HL-60 (cell line): ENCODE measurements around the gene CPAMD8.

Experiments
- DNase-seq, 2 experiments: peaks; one replicate each; pipeline ENCODE4 v3.0.0-alpha.2; 2010 to 2020; ENCODE audit warnings: low read depth in 1 of 2, low spot score in 1 of 2
- H3K27ac ChIP-seq: fragments of 250-450 bp; sonication (Bioruptor Pico); replicated peaks from 2 replicates; pipeline ENCODE4 v1.5.1; 2020; ENCODE audit warnings: mild to moderate bottlenecking, moderate library complexity
- H3K27me3 ChIP-seq: fragments of 250-450 bp; sonication (Bioruptor Pico); 2 replicates; pipeline ENCODE4 v1.5.1; 2021; ENCODE audit warnings: mild to moderate bottlenecking, moderate library complexity; ENCODE audit not compliant: insufficient read depth, poor library complexity, severe bottlenecking
- H3K4me3 ChIP-seq: replicated peaks from 2 replicates; pipeline ENCODE4 v1.5.1; 2011; ENCODE audit warnings: mild to moderate bottlenecking, control low read depth, low read length; ENCODE audit not compliant: insufficient read depth
- GABPA ChIP-seq: IDR thresholded peaks from 2 replicates; pipeline ENCODE4 v1.6.1; 2012; ENCODE audit warnings: low read depth
- POLR2AphosphoS5 ChIP-seq: IDR thresholded peaks from 2 replicates; pipeline ENCODE4 v1.6.1; 2012; ENCODE audit warnings: low read depth
- SPI1 ChIP-seq: IDR thresholded peaks from 2 replicates; pipeline ENCODE4 v1.6.1; 2012; ENCODE audit warnings: low read depth, mild to moderate bottlenecking, borderline replicate concordance
- TF ChIP-seq, protein P1 (sequence below): IDR thresholded peaks from 2 replicates; pipeline ENCODE4 v1.6.1; 2012; ENCODE audit warnings: low read depth; ENCODE audit not compliant: insufficient replicate concordance
- TF ChIP-seq, protein P2 (sequence below): IDR thresholded peaks from one replicate; pipeline ENCODE4 v1.5.1; 2011; ENCODE audit warnings: low read length, control low read depth, inconsistent platforms; ENCODE audit not compliant: insufficient read depth

Gene CPAMD8

DNA sequence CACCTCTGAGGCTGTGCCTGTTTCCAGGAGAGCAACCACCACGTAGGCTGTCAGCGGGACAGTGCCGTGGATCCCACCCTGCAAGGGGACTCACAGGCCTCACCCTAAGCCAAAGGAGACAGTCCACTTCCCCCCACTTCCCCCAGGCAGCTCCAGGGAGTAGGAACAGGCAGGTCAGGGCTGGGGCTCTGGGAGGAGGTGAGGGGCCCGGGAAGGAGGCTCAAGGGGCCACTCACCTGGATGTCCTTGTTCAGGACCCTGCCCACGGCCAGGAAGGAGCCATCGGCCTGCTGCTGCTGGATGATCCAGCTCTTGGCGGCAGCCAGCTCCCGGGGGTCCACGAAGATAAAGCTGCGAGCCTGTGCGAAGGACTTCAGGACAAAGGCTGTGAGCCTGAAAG, 112.2 kb downstream of the CPAMD8 start:
- Histone ChIP-seq H3K27me3 (no peaks in the 10 kb centered on the region), H3K4me3 (no peak overlapping the region), H3K27ac (no peak overlapping the region)
- TF ChIP-seq SPI1 (no peak), GABPA (no peak)
- TF ChIP-seq, protein P1, sequence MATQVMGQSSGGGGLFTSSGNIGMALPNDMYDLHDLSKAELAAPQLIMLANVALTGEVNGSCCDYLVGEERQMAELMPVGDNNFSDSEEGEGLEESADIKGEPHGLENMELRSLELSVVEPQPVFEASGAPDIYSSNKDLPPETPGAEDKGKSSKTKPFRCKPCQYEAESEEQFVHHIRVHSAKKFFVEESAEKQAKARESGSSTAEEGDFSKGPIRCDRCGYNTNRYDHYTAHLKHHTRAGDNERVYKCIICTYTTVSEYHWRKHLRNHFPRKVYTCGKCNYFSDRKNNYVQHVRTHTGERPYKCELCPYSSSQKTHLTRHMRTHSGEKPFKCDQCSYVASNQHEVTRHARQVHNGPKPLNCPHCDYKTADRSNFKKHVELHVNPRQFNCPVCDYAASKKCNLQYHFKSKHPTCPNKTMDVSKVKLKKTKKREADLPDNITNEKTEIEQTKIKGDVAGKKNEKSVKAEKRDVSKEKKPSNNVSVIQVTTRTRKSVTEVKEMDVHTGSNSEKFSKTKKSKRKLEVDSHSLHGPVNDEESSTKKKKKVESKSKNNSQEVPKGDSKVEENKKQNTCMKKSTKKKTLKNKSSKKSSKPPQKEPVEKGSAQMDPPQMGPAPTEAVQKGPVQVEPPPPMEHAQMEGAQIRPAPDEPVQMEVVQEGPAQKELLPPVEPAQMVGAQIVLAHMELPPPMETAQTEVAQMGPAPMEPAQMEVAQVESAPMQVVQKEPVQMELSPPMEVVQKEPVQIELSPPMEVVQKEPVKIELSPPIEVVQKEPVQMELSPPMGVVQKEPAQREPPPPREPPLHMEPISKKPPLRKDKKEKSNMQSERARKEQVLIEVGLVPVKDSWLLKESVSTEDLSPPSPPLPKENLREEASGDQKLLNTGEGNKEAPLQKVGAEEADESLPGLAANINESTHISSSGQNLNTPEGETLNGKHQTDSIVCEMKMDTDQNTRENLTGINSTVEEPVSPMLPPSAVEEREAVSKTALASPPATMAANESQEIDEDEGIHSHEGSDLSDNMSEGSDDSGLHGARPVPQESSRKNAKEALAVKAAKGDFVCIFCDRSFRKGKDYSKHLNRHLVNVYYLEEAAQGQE = no peak
- DNase-seq = no peak

DNA sequence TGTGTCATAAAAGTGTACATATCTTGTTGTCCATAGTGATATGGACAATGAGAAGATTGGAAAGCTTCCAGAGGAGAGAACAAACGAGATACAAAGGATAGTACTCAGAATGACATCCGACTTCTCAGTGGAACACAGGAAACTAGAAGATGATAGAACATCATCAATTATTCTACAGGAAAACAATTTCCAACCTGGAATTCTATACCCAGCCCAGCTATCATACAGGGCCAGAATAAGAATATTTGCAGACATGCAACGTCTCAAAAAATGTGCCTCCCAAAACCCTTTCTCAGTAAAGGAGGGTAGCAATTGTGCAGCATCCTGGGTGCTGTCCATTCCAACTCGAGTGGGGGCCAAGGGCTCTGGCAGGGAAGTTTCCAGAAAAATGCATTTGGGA, 113.8 kb downstream of the CPAMD8 start:
- no peak for DNase-seq
- Histone ChIP-seq H3K27ac (no peak overlapping the region), H3K27me3 (no peaks in the 10 kb centered on the region), H3K4me3 (no peak overlapping the region)
- TF ChIP-seq GABPA (no peak), SPI1 (no peak), POLR2AphosphoS5 (no peak)
- TF ChIP-seq, protein P2, sequence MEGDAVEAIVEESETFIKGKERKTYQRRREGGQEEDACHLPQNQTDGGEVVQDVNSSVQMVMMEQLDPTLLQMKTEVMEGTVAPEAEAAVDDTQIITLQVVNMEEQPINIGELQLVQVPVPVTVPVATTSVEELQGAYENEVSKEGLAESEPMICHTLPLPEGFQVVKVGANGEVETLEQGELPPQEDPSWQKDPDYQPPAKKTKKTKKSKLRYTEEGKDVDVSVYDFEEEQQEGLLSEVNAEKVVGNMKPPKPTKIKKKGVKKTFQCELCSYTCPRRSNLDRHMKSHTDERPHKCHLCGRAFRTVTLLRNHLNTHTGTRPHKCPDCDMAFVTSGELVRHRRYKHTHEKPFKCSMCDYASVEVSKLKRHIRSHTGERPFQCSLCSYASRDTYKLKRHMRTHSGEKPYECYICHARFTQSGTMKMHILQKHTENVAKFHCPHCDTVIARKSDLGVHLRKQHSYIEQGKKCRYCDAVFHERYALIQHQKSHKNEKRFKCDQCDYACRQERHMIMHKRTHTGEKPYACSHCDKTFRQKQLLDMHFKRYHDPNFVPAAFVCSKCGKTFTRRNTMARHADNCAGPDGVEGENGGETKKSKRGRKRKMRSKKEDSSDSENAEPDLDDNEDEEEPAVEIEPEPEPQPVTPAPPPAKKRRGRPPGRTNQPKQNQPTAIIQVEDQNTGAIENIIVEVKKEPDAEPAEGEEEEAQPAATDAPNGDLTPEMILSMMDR = no peak
- TF ChIP-seq, protein P1 = no peak

DNA sequence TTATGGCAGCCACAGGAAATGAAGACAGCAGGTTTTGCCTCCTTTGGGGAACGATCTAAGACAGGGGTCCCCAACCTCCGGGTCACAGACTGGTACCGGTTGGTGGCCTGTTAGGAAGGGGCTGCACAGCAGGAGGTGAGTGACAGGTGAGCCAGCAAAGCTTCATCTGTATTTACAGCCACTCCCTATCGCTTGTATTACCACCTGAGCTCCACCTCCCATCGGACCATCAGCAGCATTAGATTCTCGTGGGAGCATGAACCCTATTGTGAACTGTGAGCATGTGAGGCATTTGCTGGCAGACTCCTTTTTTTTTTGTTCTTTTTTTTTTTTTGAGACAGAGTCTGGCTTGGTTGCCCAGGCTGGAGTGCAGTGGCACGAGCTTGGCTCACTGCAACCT, 115.6 kb downstream of the CPAMD8 start:
- Histone ChIP-seq H3K27me3 (no peaks in the 10 kb centered on the region), H3K27ac (no peak overlapping the region), H3K4me3 (no peak overlapping the region)
- no peak for DNase-seq
- TF ChIP-seq, protein P2 = no peak
- no peak for TF ChIP-seq GABPA
- TF ChIP-seq, protein P1 = no peak
- no peak for TF ChIP-seq POLR2AphosphoS5
- no peak for TF ChIP-seq SPI1

DNA sequence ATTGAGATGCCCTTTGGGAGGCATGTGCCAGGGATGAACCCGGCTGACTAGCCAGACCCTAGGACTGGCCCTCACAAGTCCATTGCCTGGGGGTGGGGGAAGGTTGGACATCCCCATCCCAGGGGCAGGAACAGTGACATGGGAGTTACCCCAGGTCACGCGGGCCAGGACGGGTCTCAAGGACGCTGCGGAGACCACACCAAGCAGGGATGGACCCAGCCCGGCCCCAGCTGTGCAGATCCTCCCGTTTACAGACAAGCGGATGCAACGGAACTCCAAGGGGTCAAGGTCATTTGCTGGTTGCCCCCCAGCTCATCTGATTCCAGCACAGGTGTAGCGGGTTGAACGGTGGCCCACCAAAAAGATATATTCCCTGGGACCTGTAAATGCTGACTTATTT, 117.9 kb downstream of the CPAMD8 start:
- no peaks in the 10 kb centered on the region for H3K27me3 ChIP-seq
- no peak overlapping the region for H3K27ac ChIP-seq
- DNase-seq = no peak
- TF ChIP-seq GABPA (no peak), SPI1 (no peak), POLR2AphosphoS5 (no peak)
- TF ChIP-seq, protein P1 = no peak
- TF ChIP-seq, protein P2 = no peak
- no peak overlapping the region for H3K4me3 ChIP-seq
